ENCODE results near the gene FBXO31. TPM values are rescaled to one million over a fixed set of nuclear protein-coding genes. Genes with fewer than 3 reads are reported as not detected.

Gene FBXO31
- total and polyA plus RNA-seq, 9 of the 15 experiments (the other 6 are each of a cell fraction or from before 2014, with no cell fraction given) = 0.18 to 33.3 (median 10.9) TPM

GRCh38 chr16:87387942-87388817 lies 4.6 kb upstream of the FBXO31 start (continued):
- TF ChIP-seq ZNF239 (CRISPR knock-in tag; IDR thresholded peaks at IDR 0.05) (peak; percentile 56), ARID2 (IDR thresholded peaks at IDR 0.05) (no peak), PHF8 (IDR thresholded peaks at IDR 0.05; ENCODE audit: borderline replicate concordance, low read length) (no peak; the same call in 1 of the 2 replicates), RREB1 (CRISPR knock-in tag; IDR thresholded peaks at IDR 0.05) (no peak), ZNF707 (CRISPR knock-in tag; conservative IDR thresholded peaks at IDR 0.05) (peak; percentile 54; the same call in 1 of the 2 replicates), SMARCE1 (IDR thresholded peaks at IDR 0.05) (peak; percentile 13), ZKSCAN1 (IDR thresholded peaks at IDR 0.05; ENCODE audit: low read depth, low read length) (no peak), EP300 (IDR thresholded peaks at IDR 0.05; ENCODE audit: low read length) (peak; percentile 93), SNAPC5 (CRISPR knock-in tag; IDR thresholded peaks at IDR 0.05) (no peak), FOXO4 (CRISPR knock-in tag; IDR thresholded peaks at IDR 0.05) (peak; percentile 52; the same call in 1 of the 2 replicates), RAD51 (IDR thresholded peaks at IDR 0.05; ENCODE audit: borderline replicate concordance, low read depth) (peak; percentile 88), TSC22D4 (tag; IDR thresholded peaks at IDR 0.05) (no peak), BACH1 (tag; IDR thresholded peaks at IDR 0.05) (peak; percentile 76; the same call in 1 of the 2 replicates), SMAD2 (IDR thresholded peaks at IDR 0.05; ENCODE audit: low read depth, low read length) (no peak), MCM5 (IDR thresholded peaks at IDR 0.05; ENCODE audit: low read depth) (no peak), MTA1 (IDR thresholded peaks at IDR 0.05; ENCODE audit: borderline replicate concordance) (peak; percentile 62), NFXL1 (CRISPR knock-in tag; IDR thresholded peaks at IDR 0.05) (0 out of 2 replicates have a peak, but pooled peaks have one; percentile 52), ARID3A (IDR thresholded peaks at IDR 0.05; ENCODE audit: borderline replicate concordance, low read depth, low read length) (peak; percentile 98)

All from K562 (cell line).